Left ventricle myocardium superior (tissue), 1 donor: ENCODE data around the gene PRRT1. TPM values are rescaled to one million over a fixed set of nuclear protein-coding genes. Genes with fewer than 3 reads are reported as not detected.

Source experiments
- ATAC-seq: fragments of 200-7000 bp; cut with Tn5 transposase; one replicate; pipeline ENCODE4 v1.9.1; 2020; ENCODE audit warnings: mild to moderate bottlenecking, moderate library complexity
- DNase-seq: peaks from one replicate; pipeline ENCODE4 v3.0.0-alpha.2; 2020
- intact Hi-C: fragments of 100-400 bp; cut with micrococcal nuclease; formaldehyde crosslinking; loops from one replicate; pipeline ENCODE4 v1.11.0; 2022
- total RNA-seq: library from RNA; stranded (reverse); fragmentation: NEBNext Ultra II Directional; extraction: Animal tissue kit (Norgen Biotek cat#: 25700); gene quantifications from one replicate; pipeline ENCODE4 v1.2.1, GENCODE V29; 2021
- donor health status: DM: no; HTN: yes; CAD: no; lungs with severe emphysema.

Gene PRRT1
- total RNA-seq, 1 donor from 2014 or later: 0.27 TPM

DNA sequence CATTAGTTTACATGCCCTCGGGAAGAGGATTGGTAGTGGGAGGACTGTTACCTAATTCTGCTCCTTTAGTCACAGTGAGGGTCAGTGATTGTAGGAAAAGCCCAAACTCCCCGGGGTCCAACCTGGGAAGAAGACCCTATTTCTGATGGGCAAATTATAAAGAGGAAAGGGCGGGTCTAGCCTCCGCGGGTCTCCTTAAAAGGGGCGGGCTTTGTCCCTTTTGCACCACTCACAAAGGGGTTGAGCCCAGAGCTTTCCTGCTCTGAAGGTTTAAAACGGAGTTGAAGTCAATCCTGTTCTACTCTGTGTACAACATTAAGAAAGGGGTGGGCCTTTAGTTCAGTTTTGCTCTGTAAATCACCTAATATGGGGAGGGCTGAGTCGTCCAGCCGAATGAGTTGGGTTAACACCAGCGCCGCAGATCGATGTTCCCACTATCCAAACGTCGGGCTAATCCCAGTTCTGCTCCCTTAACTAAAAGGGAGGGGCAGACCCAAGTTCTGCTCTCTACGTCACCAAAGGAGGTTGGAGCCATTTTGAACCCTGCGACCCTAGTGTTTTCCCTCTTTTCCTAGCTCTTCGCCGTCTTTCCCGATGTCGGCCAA is 25.5 kb upstream of the PRRT1 start:
- intact Hi-C loops: loop anchor here (10.0 kb wide), 1 partner anchor 52 kb away; the partner anchor contains the start of gene ATF6B
- peak; percentile 19 for ATAC-seq

DNA sequence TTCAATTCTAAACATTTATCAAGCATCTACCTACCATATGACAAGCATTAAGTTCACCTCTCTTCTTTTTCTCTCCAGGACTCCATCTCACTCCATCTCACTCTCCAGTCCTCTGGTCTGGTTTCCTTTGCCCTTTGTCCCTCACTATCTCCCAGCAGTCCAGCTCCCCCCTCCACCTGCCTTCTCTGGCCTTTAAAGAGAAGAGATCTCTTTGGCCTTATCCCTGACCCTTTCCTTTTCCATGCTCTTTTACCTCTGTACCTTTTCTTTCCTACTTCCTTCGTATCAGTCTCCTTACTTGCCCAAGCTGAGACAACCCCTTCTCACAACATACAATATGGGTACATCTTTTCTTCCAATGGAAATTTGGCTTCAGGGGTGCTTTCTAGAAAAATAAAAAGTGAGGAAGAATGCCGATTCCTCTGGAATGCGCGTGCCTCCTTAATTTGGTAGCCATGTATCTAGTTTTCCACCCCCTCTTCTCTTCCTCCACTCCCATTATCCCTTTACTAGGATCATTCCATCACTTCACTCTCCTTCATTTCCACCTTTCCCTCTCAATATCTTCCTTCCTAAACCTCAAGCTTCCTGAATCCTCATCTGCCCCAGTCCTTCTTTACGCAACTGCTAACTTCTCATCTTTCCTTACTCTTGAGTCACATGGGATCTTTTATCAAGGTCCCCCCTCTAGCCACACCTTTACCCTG is 24.9 kb upstream of the PRRT1 start:
- no peak for DNase-seq
- no peak for ATAC-seq
- intact Hi-C loops: loop anchor here (10.0 kb wide), 1 partner anchor 52 kb away; the partner anchor contains the start of gene ATF6B

More for the DNA sequence above, 25.5 kb upstream of the PRRT1 start:
- DNase-seq: no peak

DNA sequence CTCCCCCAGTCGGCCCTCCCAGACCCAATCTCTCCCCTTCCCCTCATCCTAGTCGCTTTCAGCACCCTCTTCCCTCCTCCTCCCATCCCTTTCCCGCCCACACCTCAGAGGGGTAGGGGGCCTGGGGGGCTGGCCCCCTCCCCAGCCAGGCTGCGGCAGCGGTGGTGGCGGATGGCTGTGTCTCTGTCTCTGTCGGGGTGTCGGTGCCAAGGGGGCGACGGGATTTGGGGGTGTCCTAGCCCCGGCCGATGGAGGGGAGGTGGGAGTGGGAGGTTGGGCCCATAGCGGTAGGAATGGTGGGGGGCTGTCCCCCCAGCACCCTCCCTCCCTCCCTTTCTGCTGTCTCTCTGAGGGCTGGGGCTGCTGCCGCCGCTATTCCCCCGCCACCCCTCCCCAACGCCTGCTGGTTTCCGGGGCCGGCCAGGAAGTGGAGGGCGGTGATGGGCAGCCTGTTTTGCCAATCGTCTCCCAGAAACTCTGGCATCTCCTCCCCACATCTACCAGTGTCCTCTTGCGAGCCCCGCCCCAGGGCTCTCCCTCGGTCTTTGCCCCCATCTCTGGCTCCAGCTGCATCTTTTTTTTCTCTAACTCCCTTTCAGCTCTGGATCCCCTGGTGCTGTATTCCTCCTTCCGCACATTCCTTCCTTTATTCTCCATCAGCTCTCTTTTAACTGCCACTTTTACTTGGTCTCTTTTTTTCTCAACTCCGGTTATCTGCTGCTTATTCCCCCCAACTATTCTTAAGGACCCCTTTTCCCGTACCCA is 24.2 kb upstream of the PRRT1 start, which contains the start of gene AGPAT1:
Gene AGPAT1 (minus strand): TSS at position 374 of the 765 bp plus-strand sequence. CDS start 4,588 bp downstream, outside the sequence.
- ATAC-seq (peak; percentile 68), DNase-seq (peak; percentile 98)
- intact Hi-C loops: loop anchor here (10.0 kb wide), 1 partner anchor 51 kb away; the partner anchor contains the start of gene ATF6B

DNA sequence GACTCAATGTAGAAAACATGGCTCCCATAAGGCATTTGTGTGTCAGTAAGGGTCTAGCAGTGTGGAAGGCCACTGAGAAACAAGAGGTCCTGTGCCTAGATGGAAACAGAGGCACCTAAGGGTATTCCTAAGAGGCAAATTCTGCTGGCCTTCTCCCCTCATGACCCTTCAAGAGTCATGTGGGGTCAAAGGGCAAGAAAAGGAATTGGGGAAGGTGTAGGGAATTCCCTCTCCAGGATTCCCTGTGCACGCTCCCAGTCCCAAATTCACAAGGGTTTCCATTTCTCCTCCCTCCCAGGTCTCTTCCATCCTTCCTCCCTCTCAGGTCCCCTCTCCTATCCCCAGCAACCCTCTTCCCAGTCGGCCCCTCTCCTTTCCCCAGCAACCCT is 23.6 kb upstream of the PRRT1 start:
- DNase-seq: no peak
- ATAC-seq: no peak
- intact Hi-C loops: loop anchor here (10.0 kb wide), 1 partner anchor 51 kb away; the partner anchor contains the start of gene ATF6B

DNA sequence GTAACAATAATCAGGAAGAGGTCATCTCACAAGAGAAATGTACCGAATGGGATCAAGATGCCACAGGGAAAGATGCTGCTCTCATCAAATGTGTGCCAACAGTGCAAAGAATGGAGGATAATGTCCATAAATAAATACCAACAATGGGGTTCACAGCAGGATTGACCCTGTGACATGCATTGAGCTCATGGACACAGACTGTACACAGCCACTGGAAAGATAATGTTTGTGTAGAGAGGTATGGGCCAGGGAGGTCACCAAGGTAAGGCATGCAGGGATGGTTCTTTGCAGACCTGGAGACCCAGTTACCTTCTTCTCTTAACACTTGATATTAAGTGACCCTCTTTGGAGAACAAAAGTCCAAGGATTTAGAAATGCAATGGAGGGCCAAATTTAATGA is 22.7 kb upstream of the PRRT1 start:
- DNase-seq: no peak
- intact Hi-C loops: loop anchor here (10.0 kb wide), 1 partner anchor 50 kb away; the partner anchor contains the start of gene ATF6B
- no peak for ATAC-seq

DNA sequence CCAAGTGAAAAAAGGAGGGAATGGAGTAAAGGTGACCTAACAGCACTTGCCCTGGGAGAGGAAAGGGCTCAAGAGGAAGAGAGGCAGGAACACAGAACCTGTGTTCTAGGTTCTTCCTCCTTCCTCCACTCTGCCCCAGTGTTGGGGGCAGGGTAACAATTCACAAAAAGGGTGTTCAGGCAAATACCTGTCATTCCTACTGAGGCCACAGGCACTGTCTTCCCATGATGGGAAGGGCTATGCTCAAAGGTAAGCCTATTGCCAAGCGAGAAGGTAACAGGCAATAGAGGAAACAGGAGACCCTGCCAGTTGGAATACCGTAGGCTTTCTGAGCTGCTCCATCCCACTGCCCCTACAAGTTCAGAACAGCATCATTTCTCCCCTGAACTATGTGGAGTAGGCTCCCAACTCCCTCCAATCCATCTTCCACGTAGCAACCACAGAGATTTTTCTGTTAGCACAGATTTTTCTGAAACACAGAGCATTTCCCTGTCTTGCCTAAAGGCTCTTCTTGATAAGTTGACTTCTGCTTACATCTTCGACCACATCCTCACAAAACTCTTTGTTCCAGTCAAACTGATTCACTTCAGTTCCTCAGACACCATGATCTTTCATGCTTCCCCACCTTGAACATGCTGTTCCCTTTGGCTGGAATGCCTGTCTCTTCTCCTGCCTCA is 21.4 kb upstream of the PRRT1 start:
- no peak for ATAC-seq
- no peak for DNase-seq
- intact Hi-C loops: loop anchor here (10.0 kb wide), 1 partner anchor 48 kb away; the partner anchor contains the start of gene ATF6B

DNA sequence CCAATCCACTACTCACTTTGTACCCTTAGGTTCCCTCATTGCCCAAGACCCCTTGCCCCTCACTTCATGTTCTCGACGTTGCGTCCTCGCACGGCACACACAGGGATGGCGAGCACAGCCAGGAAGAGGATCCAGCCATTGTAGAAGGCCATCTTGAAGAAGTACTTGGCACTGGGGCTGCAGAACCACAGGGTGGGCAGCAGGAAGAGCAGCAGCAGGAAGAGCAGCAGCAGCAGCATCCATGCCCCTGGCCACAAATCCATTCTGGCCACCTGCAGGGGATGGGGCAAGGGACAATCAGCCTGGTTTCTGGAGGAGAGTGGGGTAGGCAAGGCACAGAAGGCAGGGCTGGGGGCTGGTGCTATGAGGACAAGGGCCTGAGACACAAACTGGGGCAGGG is 19.5 kb upstream of the PRRT1 start:
- no peak for DNase-seq
- intact Hi-C loops: loop anchor here (10.0 kb wide), 1 partner anchor 46 kb away; the partner anchor contains the start of gene ATF6B

DNA sequence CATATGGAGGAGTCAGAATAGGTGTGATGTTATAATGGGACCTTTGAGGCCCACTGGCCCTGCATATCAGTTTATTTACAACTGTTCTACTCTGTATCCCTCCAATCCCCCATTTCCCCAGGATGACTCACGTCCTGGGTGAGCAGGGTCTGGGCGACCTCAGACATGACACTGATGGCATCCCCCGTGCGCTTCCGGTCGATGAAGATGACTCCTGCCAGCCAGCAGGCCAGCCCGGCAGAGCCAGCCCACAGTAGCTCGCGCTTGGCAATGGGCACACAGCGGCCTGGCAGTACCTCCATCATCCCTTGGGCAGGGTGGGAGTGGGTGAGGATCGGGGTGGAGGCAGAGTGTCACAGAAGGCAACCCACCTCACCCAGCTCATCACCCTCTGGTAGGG is 18.6 kb upstream of the PRRT1 start:
- ATAC-seq: no peak
- intact Hi-C loops: loop anchor here (10.0 kb wide), 1 partner anchor 45 kb away; the partner anchor contains the start of gene ATF6B
- DNase-seq: no peak

More for the DNA sequence above, 19.5 kb upstream of the PRRT1 start:
- no peak for ATAC-seq

DNA sequence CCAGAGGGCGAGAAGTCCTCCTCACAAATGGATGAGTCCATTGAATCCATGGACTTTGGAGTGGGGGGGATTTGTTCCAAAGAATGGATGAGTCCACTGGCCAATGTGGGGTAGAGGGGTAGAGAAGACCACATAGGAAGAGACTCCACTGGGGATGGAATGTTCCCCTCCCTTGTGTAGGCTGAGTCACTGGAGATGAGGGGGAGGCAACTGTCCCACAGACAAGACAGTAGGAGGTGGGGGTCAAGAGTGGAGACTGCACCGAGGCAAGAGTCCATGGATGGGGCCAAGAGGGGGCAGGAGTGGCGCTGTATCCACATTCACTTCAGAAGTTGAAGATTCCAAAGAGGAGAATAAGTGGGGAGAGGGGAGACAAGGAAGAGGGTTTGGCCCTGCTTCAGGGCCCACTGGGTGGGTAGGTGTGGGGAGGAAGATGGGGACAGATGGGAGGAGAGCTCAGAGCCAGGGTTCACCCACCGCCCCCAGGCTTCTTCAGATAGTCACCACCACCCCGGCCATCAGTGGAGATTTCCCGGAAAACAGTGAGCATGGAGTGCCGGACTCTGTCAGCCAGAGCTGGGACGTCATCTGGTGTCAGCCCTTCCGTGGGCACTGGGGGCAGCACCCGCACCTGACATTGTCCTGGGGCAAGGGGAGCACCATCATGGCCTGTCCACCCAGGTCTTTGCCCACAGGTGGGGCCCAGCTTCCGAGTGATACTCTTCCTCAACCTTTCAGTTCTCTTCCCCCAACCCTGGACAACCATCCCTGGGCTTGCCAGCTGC is 17.3 kb upstream of the PRRT1 start:
- no peak for ATAC-seq
- DNase-seq: no peak
- intact Hi-C loops: no loop called here

DNA sequence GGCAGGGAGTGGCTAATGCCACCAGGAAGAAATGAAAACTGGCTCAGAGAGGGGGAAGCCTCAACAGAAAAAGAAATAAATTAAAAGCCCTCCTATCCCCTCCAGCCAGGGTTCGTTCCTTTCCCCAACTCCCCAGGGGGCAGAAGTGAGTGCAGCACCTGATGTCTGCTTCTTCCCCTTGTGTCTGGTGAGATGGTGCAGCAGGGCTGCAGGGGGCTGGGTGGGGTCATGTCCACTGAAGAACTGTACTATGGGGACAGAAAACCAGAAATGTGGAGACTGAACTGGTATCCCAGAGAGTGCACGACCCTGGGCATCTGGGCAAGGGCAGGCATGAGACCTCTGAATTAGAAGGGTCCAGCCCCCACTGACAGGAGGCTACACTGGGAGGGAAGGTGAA is 16.6 kb upstream of the PRRT1 start:
- DNase-seq (no peak), ATAC-seq (no peak)
- intact Hi-C loops: no loop called here

DNA sequence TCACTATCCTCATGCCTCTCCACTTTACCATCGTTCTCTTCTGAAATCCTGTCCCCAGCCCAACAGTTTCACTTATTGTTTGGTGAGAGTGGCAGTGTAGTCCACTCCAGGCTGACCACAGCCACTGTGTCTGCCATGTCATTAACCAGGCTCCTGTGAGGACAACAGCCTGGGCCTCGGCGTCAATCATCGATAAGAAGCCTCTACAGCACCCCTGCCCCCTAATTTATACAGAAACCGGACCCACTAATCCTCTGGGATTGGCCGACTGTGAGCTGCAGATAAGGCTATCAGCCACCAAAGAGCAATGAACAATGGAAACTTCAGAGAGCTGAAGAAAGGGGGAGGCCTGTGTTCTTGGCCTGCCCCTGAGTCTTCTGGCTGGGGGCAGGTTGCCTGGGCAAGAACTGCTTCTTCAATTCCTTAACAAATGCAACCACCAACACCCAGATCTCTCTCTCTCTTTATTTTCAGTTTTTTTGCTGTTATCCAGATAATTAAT is 16.1 kb upstream of the PRRT1 start:
- ATAC-seq (no peak), DNase-seq (no peak)
- intact Hi-C loops: no loop called here

DNA sequence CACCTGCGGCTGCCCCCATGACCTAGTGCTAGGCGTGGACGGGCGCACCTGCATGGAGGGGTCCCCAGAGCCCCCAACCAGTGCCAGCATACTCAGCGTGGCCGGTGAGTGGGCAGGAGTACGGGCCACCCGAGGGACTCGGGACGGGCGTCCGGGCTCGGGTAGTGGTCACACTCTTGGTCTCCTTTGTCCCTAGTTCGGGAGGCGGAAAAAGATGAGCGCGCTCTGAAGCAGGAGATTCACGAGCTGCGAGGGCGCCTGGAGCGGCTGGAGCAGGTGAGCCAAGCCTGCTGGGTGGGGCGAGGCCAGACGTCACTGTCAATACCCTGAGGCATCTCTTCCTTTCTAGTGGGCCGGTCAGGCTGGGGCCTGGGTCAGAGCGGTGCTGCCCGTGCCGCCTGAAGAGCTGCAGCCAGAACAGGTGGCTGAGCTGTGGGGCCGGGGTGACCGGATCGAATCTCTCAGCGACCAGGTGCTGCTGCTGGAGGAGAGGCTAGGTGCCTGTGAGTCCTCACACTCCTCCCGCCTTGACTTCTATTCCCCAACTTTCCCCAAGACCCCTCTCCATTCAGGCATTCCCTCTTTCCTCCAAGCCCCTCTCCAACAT is 15.5 kb upstream of the PRRT1 start:
- ATAC-seq (no peak), DNase-seq (no peak)
- intact Hi-C loops: no loop called here

DNA sequence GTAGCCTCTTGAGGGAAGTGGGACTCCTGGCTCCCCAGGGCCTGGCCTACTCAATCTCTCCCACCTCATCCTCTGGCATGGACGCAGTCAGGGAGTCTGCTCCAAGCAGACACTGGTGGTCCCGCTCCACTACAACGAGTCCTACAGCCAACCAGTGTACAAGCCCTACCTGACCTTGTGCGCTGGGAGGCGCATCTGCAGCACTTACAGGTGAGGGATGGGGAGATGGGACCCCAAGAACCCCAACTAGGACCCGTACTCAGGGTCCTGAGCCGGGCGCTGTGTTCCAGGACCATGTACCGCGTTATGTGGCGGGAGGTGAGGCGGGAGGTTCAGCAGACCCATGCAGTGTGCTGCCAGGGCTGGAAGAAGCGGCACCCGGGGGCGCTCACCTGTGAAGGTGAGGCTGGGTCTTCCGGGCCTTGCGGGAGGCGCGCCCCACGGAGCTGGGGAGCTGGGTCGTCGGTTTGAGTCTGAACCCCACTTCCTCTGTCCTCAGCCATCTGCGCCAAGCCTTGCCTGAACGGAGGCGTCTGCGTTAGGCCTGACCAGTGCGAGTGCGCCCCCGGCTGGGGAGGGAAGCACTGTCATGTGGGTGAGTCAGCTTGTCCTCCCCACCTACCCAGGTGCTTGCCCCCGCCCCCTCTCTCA is 14.8 kb upstream of the PRRT1 start:
- DNase-seq (no peak), ATAC-seq (no peak)
- intact Hi-C loops: no loop called here

DNA sequence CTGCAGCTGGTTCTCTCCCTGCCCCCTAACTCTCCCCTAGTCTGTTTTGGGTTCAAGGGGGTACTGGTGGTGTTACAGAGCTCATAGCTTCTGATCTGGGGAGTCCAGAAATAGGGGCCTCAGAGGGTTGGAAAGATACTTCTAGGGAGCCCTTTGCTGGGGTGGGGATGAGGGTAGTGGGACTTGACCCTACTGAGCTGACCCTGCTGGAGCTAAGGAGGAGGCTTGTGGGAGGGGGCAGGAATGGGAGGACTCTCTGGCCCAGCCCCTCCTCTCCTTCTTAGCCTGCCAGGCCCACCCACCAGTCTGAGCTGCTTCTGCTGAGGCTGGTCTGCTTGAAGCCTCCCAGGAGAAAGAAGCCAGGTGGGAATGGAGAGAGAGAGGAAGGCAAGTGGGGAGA is 12.6 kb upstream of the PRRT1 start, which contains the start of gene EGFL8:
Gene EGFL8 (plus strand): TSS at position 301 of the 400 bp plus-strand sequence. CDS start 1,571 bp downstream, outside the sequence.
- no peak for DNase-seq
- ATAC-seq: no peak
- intact Hi-C loops: no loop called here

DNA sequence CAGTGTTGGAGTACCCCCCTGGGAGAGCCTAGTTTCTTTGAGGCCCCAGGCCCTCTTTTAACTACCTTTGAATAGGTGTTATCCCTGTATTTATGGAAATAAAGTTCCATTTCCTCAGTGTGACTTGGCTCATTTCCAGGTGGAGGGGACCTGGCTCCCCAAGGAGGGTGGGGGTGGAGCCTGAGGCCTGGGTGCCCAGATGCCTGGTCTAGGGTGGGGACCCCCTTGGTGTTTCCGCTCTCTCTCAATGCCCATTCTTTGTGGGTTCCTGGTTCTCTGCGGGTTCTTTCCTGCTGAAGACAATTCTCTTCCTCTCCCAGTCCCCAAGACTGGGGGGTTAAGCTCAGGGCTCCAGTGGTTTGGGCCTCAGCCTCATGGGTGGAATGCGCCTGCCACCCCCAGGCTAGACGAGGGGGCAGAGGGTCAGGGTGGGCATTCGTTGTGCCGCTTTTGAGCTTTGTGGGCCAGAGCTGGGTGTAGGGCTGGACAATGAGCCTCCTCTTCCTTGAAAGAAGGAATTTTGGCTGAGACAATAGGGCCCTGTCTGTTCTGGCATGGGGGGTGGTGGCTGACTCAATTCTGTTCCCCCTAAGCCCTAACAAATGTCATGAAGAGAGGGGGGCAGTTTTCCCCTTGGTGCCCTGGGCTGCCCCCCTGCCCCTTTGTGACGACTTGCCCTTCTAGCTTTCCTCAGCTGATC is 12.0 kb upstream of the PRRT1 start:
- intact Hi-C loops: no loop called here

DNA sequence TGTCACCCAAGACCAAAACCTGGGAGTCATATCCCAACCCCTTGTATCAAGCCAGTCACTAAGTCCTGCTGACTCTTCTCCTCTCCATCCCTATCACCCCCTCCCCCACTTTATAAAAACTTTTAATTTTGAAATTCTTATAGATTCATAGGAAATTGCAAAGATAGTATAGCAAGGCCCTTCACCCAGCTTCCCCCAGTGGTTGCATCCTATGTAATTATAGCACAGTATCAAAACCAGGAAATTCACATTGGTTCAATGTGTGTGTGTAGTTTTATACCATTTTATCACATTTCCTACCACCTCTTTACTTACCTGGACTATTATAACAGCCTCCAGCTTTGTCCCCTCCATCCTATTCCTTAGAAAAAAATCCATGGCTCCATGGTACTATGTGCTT is 6.3 kb upstream of the PRRT1 start:
- DNase-seq (no peak), ATAC-seq (no peak)
- intact Hi-C loops: no loop called here

More for the DNA sequence above, 12.0 kb upstream of the PRRT1 start:
- no peak for DNase-seq
- ATAC-seq: peak; percentile 49
